ENCODE data around the gene USP34.

USP34 gene

GRCh38 chr2:61287254-61287653 lies 183.6 kb downstream of the USP34 start:
- no peak for DNase-seq

- no peak for DNase-seq
These were observed 187.3 kb downstream of the USP34 start for GRCh38 chr2:61283443-61284160.

GRCh38 chr2:61282104-61282590 lies 188.7 kb downstream of the USP34 start:
- no peak for DNase-seq

- no peak for DNase-seq
These were observed 189.6 kb downstream of the USP34 start for GRCh38 chr2:61281321-61281720.

GRCh38 chr2:61277756-61278155 lies 193.1 kb downstream of the USP34 start:
- peak in 1 of 2 experiments; percentile 3 for DNase-seq

- DNase-seq: no peak
These were observed 195.2 kb downstream of the USP34 start for GRCh38 chr2:61275575-61276184.

- no peak for DNase-seq
These were observed 198.3 kb downstream of the USP34 start for GRCh38 chr2:61272421-61273070.

GRCh38 chr2:61268249-61268648 lies 202.6 kb downstream of the USP34 start:
- DNase-seq: no peak

- DNase-seq: no peak
These were observed 204.0 kb downstream of the USP34 start for GRCh38 chr2:61266632-61267505.

GRCh38 chr2:61263830-61264229 lies 207.1 kb downstream of the USP34 start:
- no peak for DNase-seq

GRCh38 chr2:61262699-61263098 lies 208.2 kb downstream of the USP34 start:
- no peak for DNase-seq

GRCh38 chr2:61257446-61257845 lies 213.4 kb downstream of the USP34 start:
- no peak for DNase-seq

- DNase-seq: no peak
These were observed 215.1 kb downstream of the USP34 start for GRCh38 chr2:61255580-61256437.

GRCh38 chr2:61254536-61254935 lies 216.4 kb downstream of the USP34 start:
- no peak for DNase-seq

GRCh38 chr2:61253136-61253535 lies 217.8 kb downstream of the USP34 start:
- DNase-seq: no peak

- no peak for DNase-seq
These were observed 218.9 kb downstream of the USP34 start for GRCh38 chr2:61252031-61252430.

- DNase-seq: no peak
These were observed 221.3 kb downstream of the USP34 start for GRCh38 chr2:61249521-61250071.

- no peak for DNase-seq
These were observed 223.6 kb downstream of the USP34 start for GRCh38 chr2:61247204-61247812.

GRCh38 chr2:61244694-61245093 lies 226.2 kb downstream of the USP34 start:
- no peak for DNase-seq

- DNase-seq: no peak
These were observed 229.6 kb downstream of the USP34 start for GRCh38 chr2:61241266-61241665.

Data from NCI-H526 (cell line).